Measurements from ENCODE around the gene PSMB7. TPM values are rescaled to one million over a fixed set of nuclear protein-coding genes. Genes with fewer than 3 reads are reported as not detected.

PSMB7 gene
- total RNA-seq, 1 experiment from 2014 or later: 187 TPM

DNA sequence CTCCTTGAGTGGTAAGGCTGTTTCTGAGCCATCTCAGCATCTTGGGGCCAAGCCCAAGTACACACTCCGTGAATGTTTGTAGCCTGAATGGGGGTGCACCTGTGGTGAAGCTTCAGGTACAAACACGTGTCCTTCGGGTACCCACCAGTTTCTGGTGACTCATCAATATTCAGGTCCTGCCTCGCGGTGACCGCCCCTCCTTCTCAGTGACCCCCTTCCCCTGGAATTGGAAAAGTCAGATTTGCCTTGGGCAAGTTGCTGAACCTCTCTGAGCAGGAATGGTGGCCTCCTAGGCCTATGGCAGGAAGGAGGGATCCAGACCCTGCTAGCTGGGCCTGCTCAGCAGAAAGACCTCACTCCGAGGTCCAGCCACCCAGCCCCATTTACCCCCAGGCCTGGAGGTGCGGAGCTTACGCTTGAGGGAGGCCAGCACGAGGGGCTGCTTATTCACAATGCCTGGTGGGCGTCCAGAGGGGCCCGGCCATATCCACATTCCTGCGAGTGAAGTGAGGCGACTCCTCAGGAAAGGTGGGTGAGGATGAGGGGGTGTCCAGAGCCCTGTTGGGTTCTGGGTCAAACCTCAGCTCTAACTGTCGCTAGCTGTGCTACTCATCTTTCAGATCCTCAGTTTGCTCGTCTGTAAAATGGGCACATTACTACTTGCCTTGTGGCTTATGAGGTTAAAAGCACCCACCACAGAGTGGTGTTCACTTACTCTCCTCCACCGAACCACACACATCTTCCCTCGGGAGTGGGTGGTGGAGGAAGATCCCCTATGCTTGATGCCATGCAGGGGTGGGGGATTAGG is 42.0 kb upstream of the PSMB7 start:
- DNase-seq (ENCODE audit: low spot score) (no peak), ATAC-seq (no peak)
- POLR2A ChIA-PET: no interaction called here
- H3K4me1 Mint-ChIP-seq: peaks cover 9% of the 10 kb centered on the region
- H3K27me3 Mint-ChIP-seq (ENCODE audit: low read depth): peaks cover 13% of the 10 kb centered on the region
- CTCF ChIA-PET: interaction anchor here (0.8 to 1.6 kb wide), 5 partner anchors 39 to 80 kb away, joined by 3 to 9 read pairs (median 3); no protein-coding TSS in a partner anchor
- TF ChIP-seq GTF2I (CRISPR knock-in tag; conservative IDR thresholded peaks at IDR 0.05): 0 out of 2 replicates have a peak, but pooled peaks have one; percentile 13
- TF ChIP-seq, protein P1, sequence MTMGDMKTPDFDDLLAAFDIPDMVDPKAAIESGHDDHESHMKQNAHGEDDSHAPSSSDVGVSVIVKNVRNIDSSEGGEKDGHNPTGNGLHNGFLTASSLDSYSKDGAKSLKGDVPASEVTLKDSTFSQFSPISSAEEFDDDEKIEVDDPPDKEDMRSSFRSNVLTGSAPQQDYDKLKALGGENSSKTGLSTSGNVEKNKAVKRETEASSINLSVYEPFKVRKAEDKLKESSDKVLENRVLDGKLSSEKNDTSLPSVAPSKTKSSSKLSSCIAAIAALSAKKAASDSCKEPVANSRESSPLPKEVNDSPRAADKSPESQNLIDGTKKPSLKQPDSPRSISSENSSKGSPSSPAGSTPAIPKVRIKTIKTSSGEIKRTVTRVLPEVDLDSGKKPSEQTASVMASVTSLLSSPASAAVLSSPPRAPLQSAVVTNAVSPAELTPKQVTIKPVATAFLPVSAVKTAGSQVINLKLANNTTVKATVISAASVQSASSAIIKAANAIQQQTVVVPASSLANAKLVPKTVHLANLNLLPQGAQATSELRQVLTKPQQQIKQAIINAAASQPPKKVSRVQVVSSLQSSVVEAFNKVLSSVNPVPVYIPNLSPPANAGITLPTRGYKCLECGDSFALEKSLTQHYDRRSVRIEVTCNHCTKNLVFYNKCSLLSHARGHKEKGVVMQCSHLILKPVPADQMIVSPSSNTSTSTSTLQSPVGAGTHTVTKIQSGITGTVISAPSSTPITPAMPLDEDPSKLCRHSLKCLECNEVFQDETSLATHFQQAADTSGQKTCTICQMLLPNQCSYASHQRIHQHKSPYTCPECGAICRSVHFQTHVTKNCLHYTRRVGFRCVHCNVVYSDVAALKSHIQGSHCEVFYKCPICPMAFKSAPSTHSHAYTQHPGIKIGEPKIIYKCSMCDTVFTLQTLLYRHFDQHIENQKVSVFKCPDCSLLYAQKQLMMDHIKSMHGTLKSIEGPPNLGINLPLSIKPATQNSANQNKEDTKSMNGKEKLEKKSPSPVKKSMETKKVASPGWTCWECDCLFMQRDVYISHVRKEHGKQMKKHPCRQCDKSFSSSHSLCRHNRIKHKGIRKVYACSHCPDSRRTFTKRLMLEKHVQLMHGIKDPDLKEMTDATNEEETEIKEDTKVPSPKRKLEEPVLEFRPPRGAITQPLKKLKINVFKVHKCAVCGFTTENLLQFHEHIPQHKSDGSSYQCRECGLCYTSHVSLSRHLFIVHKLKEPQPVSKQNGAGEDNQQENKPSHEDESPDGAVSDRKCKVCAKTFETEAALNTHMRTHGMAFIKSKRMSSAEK (CRISPR knock-in tag; IDR thresholded peaks at IDR 0.05; ENCODE audit: borderline replicate concordance): no peak
- peaks cover 6% of the 10 kb centered on the region for H3K9me3 Mint-ChIP-seq
- H3K4me3 Mint-ChIP-seq: no peak overlapping the region
- H3K36me3 Mint-ChIP-seq: no peaks in the 10 kb centered on the region
- H3K27ac Mint-ChIP-seq: 0 out of 2 replicates have a peak overlapping the region, but pooled peaks have one; percentile 2

DNA sequence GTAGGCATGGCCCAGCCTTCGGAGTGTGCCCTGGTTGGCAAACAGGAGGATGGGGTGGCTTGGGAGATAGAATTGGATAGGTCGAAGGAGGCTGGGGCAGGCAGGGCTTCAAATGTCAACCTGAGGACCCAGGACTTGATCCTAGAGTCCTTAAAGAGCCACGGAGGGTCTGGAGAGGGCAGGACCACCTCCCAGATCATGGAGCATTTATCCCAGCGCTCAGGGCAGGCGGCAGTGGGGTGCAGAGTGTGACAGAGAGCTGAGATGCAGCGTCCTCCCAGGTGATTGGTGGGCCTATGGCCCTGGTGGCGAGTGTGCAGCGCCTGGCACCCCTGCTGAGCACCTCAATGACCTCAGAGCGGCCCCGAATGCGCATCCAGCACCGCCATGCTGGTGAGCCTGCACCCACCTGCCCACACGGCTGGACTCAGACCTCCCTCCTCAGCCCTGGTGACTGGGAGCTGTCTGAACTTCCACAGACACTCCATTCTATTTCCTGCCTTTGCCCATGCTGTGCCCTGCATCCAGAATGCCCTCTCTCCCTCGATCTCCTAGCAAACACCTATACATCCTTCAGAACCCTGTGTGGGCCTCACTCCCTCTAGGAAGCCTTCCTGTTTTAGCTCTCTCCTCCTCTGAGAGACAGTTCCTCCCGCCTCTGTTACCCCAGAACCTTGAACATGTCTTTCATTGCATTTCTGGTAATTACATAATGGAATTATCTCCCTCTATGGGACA is 41.3 kb upstream of the PSMB7 start:
- peaks cover 20% of the 10 kb centered on the region for H3K27me3 Mint-ChIP-seq (ENCODE audit: low read depth)
- ChIA-PET POLR2A (no interaction called here), CTCF (interaction anchor here (1.6 kb wide), 1 partner anchor 80 kb away, joined by 5 read pairs; no protein-coding TSS in a partner anchor)
- no peak for ATAC-seq
- H3K27ac Mint-ChIP-seq: 0 out of 2 replicates have a peak overlapping the region, but pooled peaks have one; percentile 2
- H3K4me1 Mint-ChIP-seq: peaks cover 11% of the 10 kb centered on the region
- DNase-seq (ENCODE audit: low spot score): no peak
- no peaks in the 10 kb centered on the region for H3K36me3 Mint-ChIP-seq
- H3K9me3 Mint-ChIP-seq: peaks cover 6% of the 10 kb centered on the region
- no peak overlapping the region for H3K4me3 Mint-ChIP-seq
- TF ChIP-seq, protein P2, sequence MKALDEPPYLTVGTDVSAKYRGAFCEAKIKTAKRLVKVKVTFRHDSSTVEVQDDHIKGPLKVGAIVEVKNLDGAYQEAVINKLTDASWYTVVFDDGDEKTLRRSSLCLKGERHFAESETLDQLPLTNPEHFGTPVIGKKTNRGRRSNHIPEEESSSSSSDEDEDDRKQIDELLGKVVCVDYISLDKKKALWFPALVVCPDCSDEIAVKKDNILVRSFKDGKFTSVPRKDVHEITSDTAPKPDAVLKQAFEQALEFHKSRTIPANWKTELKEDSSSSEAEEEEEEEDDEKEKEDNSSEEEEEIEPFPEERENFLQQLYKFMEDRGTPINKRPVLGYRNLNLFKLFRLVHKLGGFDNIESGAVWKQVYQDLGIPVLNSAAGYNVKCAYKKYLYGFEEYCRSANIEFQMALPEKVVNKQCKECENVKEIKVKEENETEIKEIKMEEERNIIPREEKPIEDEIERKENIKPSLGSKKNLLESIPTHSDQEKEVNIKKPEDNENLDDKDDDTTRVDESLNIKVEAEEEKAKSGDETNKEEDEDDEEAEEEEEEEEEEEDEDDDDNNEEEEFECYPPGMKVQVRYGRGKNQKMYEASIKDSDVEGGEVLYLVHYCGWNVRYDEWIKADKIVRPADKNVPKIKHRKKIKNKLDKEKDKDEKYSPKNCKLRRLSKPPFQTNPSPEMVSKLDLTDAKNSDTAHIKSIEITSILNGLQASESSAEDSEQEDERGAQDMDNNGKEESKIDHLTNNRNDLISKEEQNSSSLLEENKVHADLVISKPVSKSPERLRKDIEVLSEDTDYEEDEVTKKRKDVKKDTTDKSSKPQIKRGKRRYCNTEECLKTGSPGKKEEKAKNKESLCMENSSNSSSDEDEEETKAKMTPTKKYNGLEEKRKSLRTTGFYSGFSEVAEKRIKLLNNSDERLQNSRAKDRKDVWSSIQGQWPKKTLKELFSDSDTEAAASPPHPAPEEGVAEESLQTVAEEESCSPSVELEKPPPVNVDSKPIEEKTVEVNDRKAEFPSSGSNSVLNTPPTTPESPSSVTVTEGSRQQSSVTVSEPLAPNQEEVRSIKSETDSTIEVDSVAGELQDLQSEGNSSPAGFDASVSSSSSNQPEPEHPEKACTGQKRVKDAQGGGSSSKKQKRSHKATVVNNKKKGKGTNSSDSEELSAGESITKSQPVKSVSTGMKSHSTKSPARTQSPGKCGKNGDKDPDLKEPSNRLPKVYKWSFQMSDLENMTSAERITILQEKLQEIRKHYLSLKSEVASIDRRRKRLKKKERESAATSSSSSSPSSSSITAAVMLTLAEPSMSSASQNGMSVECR (CRISPR knock-in tag; IDR thresholded peaks at IDR 0.05; ENCODE audit: borderline replicate concordance): no peak
- TF ChIP-seq, protein P3, sequence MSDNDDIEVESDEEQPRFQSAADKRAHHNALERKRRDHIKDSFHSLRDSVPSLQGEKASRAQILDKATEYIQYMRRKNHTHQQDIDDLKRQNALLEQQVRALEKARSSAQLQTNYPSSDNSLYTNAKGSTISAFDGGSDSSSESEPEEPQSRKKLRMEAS (CRISPR knock-in tag; IDR thresholded peaks at IDR 0.05): no peak
- TF ChIP-seq IRF2 (CRISPR knock-in tag; IDR thresholded peaks at IDR 0.05; ENCODE audit: borderline replicate concordance, low read depth) (no peak), HMGA2 (CRISPR knock-in tag; IDR thresholded peaks at IDR 0.05) (no peak), ELF4 (CRISPR knock-in tag; IDR thresholded peaks at IDR 0.05; ENCODE audit: low read depth) (no peak), MYBL2 (CRISPR knock-in tag; IDR thresholded peaks at IDR 0.05) (no peak)
- TF ChIP-seq, protein P4, sequence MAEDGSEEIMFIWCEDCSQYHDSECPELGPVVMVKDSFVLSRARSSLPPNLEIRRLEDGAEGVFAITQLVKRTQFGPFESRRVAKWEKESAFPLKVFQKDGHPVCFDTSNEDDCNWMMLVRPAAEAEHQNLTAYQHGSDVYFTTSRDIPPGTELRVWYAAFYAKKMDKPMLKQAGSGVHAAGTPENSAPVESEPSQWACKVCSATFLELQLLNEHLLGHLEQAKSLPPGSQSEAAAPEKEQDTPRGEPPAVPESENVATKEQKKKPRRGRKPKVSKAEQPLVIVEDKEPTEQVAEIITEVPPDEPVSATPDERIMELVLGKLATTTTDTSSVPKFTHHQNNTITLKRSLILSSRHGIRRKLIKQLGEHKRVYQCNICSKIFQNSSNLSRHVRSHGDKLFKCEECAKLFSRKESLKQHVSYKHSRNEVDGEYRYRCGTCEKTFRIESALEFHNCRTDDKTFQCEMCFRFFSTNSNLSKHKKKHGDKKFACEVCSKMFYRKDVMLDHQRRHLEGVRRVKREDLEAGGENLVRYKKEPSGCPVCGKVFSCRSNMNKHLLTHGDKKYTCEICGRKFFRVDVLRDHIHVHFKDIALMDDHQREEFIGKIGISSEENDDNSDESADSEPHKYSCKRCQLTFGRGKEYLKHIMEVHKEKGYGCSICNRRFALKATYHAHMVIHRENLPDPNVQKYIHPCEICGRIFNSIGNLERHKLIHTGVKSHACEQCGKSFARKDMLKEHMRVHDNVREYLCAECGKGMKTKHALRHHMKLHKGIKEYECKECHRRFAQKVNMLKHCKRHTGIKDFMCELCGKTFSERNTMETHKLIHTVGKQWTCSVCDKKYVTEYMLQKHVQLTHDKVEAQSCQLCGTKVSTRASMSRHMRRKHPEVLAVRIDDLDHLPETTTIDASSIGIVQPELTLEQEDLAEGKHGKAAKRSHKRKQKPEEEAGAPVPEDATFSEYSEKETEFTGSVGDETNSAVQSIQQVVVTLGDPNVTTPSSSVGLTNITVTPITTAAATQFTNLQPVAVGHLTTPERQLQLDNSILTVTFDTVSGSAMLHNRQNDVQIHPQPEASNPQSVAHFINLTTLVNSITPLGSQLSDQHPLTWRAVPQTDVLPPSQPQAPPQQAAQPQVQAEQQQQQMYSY (CRISPR knock-in tag; IDR thresholded peaks at IDR 0.05): no peak
- TF ChIP-seq, protein P5, sequence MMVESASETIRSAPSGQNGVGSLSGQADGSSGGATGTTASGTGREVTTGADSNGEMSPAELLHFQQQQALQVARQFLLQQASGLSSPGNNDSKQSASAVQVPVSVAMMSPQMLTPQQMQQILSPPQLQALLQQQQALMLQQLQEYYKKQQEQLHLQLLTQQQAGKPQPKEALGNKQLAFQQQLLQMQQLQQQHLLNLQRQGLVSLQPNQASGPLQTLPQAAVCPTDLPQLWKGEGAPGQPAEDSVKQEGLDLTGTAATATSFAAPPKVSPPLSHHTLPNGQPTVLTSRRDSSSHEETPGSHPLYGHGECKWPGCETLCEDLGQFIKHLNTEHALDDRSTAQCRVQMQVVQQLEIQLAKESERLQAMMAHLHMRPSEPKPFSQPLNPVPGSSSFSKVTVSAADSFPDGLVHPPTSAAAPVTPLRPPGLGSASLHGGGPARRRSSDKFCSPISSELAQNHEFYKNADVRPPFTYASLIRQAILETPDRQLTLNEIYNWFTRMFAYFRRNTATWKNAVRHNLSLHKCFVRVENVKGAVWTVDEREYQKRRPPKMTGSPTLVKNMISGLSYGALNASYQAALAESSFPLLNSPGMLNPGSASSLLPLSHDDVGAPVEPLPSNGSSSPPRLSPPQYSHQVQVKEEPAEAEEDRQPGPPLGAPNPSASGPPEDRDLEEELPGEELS (CRISPR knock-in tag; IDR thresholded peaks at IDR 0.05): no peak
- TF ChIP-seq, protein P6, sequence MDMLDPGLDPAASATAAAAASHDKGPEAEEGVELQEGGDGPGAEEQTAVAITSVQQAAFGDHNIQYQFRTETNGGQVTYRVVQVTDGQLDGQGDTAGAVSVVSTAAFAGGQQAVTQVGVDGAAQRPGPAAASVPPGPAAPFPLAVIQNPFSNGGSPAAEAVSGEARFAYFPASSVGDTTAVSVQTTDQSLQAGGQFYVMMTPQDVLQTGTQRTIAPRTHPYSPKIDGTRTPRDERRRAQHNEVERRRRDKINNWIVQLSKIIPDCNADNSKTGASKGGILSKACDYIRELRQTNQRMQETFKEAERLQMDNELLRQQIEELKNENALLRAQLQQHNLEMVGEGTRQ (CRISPR knock-in tag; IDR thresholded peaks at IDR 0.05): no peak
- TF ChIP-seq, protein P7, sequence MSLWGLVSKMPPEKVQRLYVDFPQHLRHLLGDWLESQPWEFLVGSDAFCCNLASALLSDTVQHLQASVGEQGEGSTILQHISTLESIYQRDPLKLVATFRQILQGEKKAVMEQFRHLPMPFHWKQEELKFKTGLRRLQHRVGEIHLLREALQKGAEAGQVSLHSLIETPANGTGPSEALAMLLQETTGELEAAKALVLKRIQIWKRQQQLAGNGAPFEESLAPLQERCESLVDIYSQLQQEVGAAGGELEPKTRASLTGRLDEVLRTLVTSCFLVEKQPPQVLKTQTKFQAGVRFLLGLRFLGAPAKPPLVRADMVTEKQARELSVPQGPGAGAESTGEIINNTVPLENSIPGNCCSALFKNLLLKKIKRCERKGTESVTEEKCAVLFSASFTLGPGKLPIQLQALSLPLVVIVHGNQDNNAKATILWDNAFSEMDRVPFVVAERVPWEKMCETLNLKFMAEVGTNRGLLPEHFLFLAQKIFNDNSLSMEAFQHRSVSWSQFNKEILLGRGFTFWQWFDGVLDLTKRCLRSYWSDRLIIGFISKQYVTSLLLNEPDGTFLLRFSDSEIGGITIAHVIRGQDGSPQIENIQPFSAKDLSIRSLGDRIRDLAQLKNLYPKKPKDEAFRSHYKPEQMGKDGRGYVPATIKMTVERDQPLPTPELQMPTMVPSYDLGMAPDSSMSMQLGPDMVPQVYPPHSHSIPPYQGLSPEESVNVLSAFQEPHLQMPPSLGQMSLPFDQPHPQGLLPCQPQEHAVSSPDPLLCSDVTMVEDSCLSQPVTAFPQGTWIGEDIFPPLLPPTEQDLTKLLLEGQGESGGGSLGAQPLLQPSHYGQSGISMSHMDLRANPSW (CRISPR knock-in tag; conservative IDR thresholded peaks at IDR 0.05; ENCODE audit: low read depth): no peak

Data from WTC11 (cell line).